Ishikawa (cell line): ENCODE results near the gene LYPLAL1.

ENCODE experiments used
- CEBPB ChIP-seq: IDR thresholded peaks from 2 replicates; pipeline ENCODE4 v1.6.1; 2012
- EP300 ChIP-seq: IDR thresholded peaks from 2 replicates; pipeline ENCODE4 v1.6.1; 2012; ENCODE audit warnings: borderline replicate concordance
- NFIC ChIP-seq: IDR thresholded peaks from 2 replicates; pipeline ENCODE4 v1.6.1; 2012
- YY1 ChIP-seq: IDR thresholded peaks from 2 replicates; pipeline ENCODE4 v1.6.1; 2012; ENCODE audit warnings: low read depth
- TF ChIP-seq, protein P1 (sequence below): IDR thresholded peaks from 2 replicates; pipeline ENCODE4 v1.6.1; 2012
- TF ChIP-seq, protein P2 (sequence below): IDR thresholded peaks from 2 replicates; pipeline ENCODE4 v1.6.1; 2012; ENCODE audit warnings: low read depth, mild to moderate bottlenecking

DNA sequence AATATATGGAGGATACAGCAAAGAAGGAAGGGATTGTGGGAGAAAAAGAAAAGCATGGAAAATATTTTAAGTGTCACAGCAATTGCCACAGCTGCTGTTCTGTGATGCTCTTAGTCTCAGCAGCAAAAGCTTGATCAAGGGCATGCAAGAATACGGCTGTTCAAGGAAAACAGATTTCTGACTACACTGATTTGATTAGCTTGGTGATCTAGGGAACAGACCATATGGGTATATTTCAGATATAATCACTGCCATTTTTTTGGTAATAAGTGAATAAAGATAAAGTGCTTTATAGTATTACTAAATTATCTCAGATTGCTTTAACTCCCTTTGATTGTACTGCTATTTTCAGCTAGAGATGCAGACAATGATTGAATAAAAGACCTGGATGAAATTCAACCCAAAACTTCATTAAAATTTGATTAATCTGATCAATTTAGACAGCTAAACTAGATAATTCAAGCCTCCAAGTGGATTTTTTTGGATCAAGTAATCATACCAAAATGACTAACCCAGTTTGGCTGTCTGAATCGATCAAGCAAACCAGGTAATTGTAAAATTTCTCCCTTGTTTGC, 33.3 kb upstream of the LYPLAL1 start:
- TF ChIP-seq EP300 (no peak), CEBPB (no peak), NFIC (no peak), YY1 (no peak)
- TF ChIP-seq, protein P1, sequence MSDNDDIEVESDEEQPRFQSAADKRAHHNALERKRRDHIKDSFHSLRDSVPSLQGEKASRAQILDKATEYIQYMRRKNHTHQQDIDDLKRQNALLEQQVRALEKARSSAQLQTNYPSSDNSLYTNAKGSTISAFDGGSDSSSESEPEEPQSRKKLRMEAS: no peak
- TF ChIP-seq, protein P2, sequence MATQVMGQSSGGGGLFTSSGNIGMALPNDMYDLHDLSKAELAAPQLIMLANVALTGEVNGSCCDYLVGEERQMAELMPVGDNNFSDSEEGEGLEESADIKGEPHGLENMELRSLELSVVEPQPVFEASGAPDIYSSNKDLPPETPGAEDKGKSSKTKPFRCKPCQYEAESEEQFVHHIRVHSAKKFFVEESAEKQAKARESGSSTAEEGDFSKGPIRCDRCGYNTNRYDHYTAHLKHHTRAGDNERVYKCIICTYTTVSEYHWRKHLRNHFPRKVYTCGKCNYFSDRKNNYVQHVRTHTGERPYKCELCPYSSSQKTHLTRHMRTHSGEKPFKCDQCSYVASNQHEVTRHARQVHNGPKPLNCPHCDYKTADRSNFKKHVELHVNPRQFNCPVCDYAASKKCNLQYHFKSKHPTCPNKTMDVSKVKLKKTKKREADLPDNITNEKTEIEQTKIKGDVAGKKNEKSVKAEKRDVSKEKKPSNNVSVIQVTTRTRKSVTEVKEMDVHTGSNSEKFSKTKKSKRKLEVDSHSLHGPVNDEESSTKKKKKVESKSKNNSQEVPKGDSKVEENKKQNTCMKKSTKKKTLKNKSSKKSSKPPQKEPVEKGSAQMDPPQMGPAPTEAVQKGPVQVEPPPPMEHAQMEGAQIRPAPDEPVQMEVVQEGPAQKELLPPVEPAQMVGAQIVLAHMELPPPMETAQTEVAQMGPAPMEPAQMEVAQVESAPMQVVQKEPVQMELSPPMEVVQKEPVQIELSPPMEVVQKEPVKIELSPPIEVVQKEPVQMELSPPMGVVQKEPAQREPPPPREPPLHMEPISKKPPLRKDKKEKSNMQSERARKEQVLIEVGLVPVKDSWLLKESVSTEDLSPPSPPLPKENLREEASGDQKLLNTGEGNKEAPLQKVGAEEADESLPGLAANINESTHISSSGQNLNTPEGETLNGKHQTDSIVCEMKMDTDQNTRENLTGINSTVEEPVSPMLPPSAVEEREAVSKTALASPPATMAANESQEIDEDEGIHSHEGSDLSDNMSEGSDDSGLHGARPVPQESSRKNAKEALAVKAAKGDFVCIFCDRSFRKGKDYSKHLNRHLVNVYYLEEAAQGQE: no peak
